AG08395 (cell line): ENCODE measurements around the gene GLP1R.
A peak's percentile ranks its signal among the peaks of the same experiment; 100 is the strongest.
"Not testable (repeated sequence)": the region's sequence is repeated elsewhere in the genome, so short reads cannot be mapped to it uniquely, and the experiment has no call there.

Source experiments
- DNase-seq: peaks from one replicate; pipeline ENCODE4 v3.0.0; 2012; ENCODE audit warnings: mixed read lengths, low spot score

GLP1R gene

DNA sequence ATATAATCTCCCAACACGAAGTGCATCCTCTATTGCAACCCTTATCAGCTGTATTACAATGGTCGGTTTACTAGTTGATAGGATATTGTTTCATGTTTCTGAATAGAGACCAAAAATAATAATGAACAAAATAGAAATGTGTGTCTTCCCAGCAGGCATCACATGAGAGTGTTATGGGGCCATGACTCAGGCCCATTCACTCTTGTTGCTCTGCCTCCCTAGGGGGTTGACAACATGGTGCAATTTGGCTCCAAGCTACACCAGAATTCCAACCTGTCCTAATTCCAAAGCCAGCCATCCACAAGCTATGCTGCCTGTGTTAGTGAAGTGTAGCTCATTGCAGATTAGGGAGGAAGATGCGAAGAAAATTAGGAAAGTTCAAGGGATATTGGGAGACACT lies 79.5 kb downstream of the GLP1R start:
- DNase-seq = no peak

- no peak for DNase-seq
Observed at GRCh38 chr6:39128832-39129231, 80.3 kb downstream of the GLP1R start.

DNA sequence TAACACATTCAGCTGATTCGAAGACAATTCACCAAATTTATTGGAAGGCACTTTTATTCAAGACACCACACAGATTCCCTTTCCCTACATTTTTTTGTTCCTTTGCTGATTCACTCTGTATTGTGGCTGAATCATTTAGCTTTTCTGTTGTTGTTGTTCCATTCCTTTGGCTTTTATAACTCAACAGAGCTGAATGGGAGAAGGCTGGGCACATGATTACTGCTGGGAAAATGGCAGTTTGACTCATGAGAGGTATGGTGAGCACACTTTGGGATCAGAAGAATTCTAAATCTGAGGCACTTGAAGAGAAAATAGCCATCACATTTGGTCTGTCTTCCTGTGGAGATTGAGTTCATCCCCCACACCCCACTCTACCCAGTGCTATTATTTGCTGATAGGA lies 82.1 kb downstream of the GLP1R start:
- DNase-seq = no peak

DNA sequence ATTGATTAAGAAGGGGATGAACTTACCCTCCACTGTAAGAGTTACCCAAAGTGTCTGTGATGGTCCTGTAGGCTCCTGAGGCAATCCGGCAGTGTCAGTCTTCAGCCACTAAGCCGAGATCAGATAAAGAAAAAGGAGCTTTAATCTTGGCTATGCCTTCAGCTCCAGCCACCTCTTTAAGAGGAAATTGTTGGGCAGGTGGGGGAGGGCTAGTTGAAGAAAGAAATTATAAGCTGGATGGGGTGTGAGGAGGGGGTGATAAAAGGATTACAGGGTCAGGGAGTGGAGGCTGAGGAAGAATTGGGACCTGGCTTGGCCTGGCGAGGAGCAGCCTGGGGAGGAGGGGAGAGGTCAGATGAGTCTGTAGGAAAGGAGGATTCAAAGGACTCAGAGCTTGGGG lies 86.2 kb downstream of the GLP1R start:
- not testable (repeated sequence) for DNase-seq

DNA sequence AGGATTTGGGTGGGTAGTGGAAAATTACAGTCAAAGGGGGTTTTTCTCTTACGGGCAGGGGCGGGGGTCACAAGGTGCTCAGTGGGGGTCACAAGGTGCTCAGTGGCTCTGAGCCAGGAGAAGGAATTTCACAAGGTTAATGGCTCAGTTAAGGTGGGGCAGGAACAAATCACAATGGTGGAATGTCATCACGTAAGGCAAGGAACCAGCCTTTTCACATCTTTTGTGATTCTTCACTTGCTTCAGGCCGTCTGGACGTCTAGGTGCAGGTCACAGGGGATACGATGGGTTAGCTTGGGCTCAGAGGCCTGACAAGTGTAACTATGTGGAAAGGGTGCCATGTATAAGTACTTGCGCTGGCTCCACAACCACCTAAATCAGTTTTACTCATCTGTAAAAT lies 87.6 kb downstream of the GLP1R start:
- DNase-seq = not testable (repeated sequence)

- peak; percentile 26 for DNase-seq
Observed at GRCh38 chr6:39137245-39137644, 88.7 kb downstream of the GLP1R start.
